Activated CD4-positive, alpha-beta memory T cell treated with anti-CD3 and anti-CD28 coated beads for 36 hours (primary cell): ENCODE data around the gene TNPO3. TPM values are rescaled to one million over a fixed set of nuclear protein-coding genes. Genes with fewer than 3 reads are reported as not detected.

ENCODE experiments used
- CTCF ChIA-PET: fragments of 350-600 bp; sonication (Branson Sonifier 250); formaldehyde crosslinking; loops from one replicate; lab custom pipeline; 2021; ENCODE audit warnings: antibody characterized with exemption, inconsistent platforms; lab: Charles Lee
- POLR2A ChIA-PET: fragments of 350-600 bp; sonication (Branson Sonifier 250); formaldehyde crosslinking; loops from one replicate; lab custom pipeline; 2021; ENCODE audit warnings: antibody characterized with exemption; lab: Charles Lee
- DNase-seq: peaks from one replicate; pipeline ENCODE4 v3.0.0-alpha.2; 2020
- H3K27ac Mint-ChIP-seq: one replicate; pipeline ENCODE4 v1.8.0; 2021; ENCODE audit warnings: mixed read lengths
- H3K27me3 Mint-ChIP-seq: one replicate; pipeline ENCODE4 v1.8.0; 2021; ENCODE audit warnings: mixed read lengths
- H3K36me3 Mint-ChIP-seq: one replicate; pipeline ENCODE4 v1.8.0; 2021; ENCODE audit warnings: mixed read lengths
- H3K4me1 Mint-ChIP-seq: one replicate; pipeline ENCODE4 v1.8.0; 2021; ENCODE audit warnings: low read depth, mixed read lengths
- H3K4me3 Mint-ChIP-seq: one replicate; pipeline ENCODE4 v1.8.0; 2021; ENCODE audit warnings: mild to moderate bottlenecking, mixed read lengths
- H3K9me3 Mint-ChIP-seq: one replicate; pipeline ENCODE4 v1.8.0; 2021; ENCODE audit warnings: mixed read lengths
- intact Hi-C: fragments of 100-400 bp; cut with micrococcal nuclease; formaldehyde crosslinking; loops from one replicate; pipeline ENCODE4 v1.15.1; 2023
- total RNA-seq, 2 experiments: library from RNA; stranded (reverse); gene quantifications; one replicate each; pipeline ENCODE4 v1.2.3, GENCODE V29; 2021

TNPO3 gene
- total RNA-seq, 2 experiments from 2014 or later, result 53.4 to 54.5 TPM

DNA sequence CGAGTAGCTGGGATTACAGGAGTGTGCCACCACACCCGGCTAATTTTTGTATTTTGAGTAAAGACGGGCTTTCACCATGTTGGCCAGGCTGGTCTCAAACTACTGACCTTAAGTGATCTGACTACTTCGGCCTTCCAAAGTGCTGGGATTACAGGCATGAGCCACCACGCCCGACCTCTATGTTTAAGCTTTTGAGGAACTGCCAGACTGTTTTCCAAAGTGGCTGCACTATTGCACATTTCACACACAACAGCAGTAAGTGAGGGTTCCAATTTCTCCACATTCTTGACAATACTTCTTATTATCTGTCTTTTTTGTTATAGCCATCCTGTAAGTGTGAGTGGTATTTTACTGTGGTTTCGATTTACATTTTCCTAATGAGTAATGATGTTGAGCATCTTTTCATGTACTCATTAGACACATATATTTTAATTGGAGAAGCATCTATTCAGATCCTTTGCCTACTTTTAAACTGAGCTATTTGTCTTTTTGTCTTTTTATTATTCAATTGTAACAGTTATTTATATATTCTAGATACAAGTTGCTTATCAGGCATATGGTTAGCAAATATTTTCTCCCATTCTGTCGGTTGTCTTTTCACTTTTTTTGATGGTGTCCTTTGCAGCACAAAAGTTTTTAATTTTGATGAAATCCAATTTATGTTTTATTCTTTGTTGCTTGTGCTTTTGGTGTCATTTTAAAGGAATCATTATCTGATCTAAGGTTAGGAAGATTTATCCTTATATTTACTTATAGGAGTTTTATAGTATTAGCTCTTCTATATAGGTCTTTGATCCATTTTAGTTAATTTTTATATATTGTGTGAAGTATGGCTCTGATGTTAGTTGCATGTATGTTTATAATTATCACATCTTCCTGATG, 130.0 kb downstream of the TNPO3 start:
- Mint-ChIP-seq H3K27ac (no peak overlapping the region), H3K27me3 (peaks cover 2% of the 10 kb centered on the region), H3K9me3 (no peaks in the 10 kb centered on the region), H3K4me3 (no peak overlapping the region), H3K36me3 (no peaks in the 10 kb centered on the region), H3K4me1 (no peaks in the 10 kb centered on the region)
- ChIA-PET POLR2A (no interaction called here), CTCF (interaction anchor here (1.0 kb wide), 1 partner anchor 22 kb away, joined by 3 read pairs; no protein-coding TSS in a partner anchor)
- intact Hi-C loops, result no loop called here
- DNase-seq, result no peak

DNA sequence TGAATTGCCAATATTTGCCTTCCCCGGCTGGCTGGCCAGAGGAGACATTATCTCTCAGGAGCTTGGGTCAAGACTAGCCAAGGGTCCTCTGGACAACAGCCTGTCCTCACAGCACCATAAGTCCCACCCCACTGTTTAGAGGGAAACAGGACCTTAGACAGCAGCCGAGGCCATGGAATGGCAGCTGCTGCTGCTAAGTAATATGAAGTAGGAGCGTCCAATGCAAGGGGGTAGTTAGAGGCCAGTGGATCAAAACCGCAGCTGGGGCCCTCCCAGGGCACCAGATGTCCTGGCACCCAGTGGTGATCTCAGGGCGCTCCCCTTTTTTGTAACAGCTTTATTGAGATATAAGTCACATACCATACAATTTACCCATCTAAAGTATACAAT, 131.5 kb downstream of the TNPO3 start:
- ChIA-PET CTCF (interaction anchor here (1.8 kb wide), 1 partner anchor 40 kb away, joined by 6 read pairs; no protein-coding TSS in a partner anchor), POLR2A (no interaction called here)
- H3K27ac Mint-ChIP-seq, result no peak overlapping the region
- no peaks in the 10 kb centered on the region for H3K36me3 Mint-ChIP-seq
- peaks cover 2% of the 10 kb centered on the region for H3K27me3 Mint-ChIP-seq
- H3K9me3 Mint-ChIP-seq, result no peaks in the 10 kb centered on the region
- intact Hi-C loops, result no loop called here
- no peak for DNase-seq
- no peak overlapping the region for H3K4me3 Mint-ChIP-seq
- no peaks in the 10 kb centered on the region for H3K4me1 Mint-ChIP-seq

DNA sequence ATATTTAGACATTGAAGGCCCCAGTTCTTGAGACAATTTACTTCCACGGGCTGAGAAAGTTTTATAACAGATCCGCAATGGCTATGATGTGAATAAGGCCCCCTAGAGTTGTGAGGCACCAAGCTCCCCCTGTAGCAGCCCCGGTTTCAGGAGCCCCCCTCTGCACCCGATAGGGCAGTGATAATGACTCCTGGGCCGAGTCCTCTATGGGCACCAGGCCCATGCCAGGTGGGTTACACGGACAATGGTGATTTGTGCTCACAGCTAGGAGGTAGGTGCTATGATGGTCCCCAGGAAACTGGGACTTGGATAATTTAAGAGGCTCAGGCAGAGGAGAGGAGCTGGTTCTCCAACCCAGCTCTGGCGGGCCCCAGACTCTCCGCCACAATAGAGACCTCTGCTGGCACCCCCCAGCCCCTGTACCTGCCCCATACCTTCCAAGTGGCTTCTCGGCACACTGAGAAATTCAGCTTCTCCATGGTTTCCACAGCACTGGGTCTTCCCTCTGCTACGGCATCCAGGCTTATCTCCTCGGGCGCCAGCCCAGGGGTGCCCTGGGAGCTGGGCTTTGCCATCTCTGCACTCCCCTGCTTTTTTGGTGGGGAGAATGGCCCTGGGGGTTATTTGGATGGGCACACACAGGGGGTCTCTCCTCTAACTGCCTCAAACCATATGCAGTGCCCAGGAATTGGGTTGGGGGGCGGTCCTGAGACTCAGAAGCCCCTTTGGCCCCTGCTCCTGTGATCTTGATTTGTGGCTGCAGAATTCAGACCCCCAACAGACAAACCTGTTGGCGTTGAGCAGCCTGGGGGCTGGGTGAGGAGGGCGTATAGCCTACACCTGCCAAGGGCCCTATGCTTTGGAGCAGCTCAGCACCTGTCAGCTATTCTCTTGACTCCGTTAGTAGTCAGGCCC, 132.2 kb downstream of the TNPO3 start:
- peak; percentile 2 for DNase-seq
- Mint-ChIP-seq H3K4me3 (no peak overlapping the region), H3K9me3 (no peaks in the 10 kb centered on the region), H3K36me3 (no peaks in the 10 kb centered on the region), H3K27ac (no peak overlapping the region), H3K4me1 (no peaks in the 10 kb centered on the region), H3K27me3 (peaks cover 4% of the 10 kb centered on the region)
- ChIA-PET POLR2A (interaction anchor here (1.4 kb wide), 1 partner anchor 11 kb away, joined by 4 read pairs; no protein-coding TSS in a partner anchor), CTCF (interaction anchor here (1.8 kb wide), 1 partner anchor 39 kb away, joined by 6 read pairs; no protein-coding TSS in a partner anchor)
- intact Hi-C loops, result no loop called here

DNA sequence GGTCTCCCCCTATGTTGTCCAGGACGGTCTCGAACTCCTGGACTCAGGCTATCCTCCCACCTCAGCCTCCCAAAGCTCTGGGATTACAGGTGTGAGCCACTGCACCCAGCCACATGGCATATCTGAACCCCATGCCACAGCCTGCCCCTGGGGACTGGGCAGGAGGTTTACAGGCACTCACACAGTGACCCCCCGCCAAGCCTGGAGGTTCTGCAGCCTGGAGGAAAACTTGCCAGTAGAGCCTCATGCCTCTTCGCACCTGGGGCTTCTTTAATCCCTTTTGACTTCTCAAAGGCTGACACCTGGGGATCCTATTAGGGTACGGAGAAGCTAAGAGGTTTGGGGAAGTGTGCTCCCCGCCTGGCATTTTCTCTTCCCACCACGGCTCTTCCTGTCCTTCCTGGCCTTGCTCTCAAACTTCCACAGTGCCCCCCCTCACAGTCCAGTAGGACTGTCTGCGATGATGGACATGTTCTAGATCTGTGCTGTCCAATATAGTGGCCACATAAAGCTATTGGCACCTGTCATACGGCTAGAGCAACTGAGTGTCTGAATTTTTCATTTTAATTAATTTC, 133.0 kb downstream of the TNPO3 start:
- Mint-ChIP-seq H3K27me3 (peaks cover 7% of the 10 kb centered on the region), H3K9me3 (no peaks in the 10 kb centered on the region), H3K4me1 (no peaks in the 10 kb centered on the region), H3K36me3 (no peaks in the 10 kb centered on the region), H3K27ac (no peak overlapping the region), H3K4me3 (no peak overlapping the region)
- ChIA-PET POLR2A (interaction anchor here (1.4 kb wide), 1 partner anchor 11 kb away, joined by 4 read pairs; no protein-coding TSS in a partner anchor), CTCF (interaction anchor here (1.8 to 3.0 kb wide), 2 partner anchors 38 to 170 kb away, joined by 6 to 8 read pairs; no protein-coding TSS in a partner anchor)
- DNase-seq, result peak; percentile 1
- intact Hi-C loops, result no loop called here

DNA sequence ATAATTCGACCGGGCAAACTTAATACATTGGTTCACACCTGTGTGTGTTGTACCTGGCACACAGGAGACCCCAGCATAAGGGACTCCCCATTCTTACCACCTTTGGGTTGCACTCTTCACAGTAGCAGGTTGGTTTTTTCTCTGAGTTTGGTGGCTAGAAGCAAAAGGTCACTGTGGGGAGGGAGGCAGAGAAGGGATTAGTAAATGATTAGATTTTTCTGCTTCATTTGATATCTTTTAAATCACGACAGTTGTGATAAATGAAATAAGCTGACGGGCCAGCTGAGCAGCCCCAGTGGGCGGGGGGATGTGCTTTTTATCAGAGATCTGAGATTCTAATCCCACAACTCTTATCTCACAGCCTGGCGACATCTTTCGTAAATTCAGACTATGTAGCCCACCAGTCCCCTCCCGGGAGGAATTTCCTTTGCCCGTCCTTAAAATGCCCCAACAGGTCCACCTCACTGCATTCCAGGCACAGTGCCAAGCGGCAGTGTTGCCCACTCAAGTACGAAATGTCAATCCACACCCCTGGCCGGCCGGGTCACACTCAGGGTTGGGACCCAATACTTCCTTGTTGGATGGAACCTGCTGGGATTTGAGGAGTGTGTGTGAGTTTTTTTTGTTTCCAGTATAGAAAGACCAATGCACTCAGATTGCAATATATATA, 133.9 kb downstream of the TNPO3 start:
- CTCF ChIA-PET, result interaction anchor here (3.0 kb wide), 1 partner anchor 171 kb away, joined by 8 read pairs; no protein-coding TSS in a partner anchor
- no peak overlapping the region for H3K4me3 Mint-ChIP-seq
- H3K9me3 Mint-ChIP-seq, result no peaks in the 10 kb centered on the region
- H3K27me3 Mint-ChIP-seq, result peaks cover 11% of the 10 kb centered on the region
- intact Hi-C loops, result no loop called here
- POLR2A ChIA-PET, result no interaction called here
- H3K36me3 Mint-ChIP-seq, result no peaks in the 10 kb centered on the region
- H3K4me1 Mint-ChIP-seq, result no peaks in the 10 kb centered on the region
- peak; percentile 5 for DNase-seq
- no peak overlapping the region for H3K27ac Mint-ChIP-seq

DNA sequence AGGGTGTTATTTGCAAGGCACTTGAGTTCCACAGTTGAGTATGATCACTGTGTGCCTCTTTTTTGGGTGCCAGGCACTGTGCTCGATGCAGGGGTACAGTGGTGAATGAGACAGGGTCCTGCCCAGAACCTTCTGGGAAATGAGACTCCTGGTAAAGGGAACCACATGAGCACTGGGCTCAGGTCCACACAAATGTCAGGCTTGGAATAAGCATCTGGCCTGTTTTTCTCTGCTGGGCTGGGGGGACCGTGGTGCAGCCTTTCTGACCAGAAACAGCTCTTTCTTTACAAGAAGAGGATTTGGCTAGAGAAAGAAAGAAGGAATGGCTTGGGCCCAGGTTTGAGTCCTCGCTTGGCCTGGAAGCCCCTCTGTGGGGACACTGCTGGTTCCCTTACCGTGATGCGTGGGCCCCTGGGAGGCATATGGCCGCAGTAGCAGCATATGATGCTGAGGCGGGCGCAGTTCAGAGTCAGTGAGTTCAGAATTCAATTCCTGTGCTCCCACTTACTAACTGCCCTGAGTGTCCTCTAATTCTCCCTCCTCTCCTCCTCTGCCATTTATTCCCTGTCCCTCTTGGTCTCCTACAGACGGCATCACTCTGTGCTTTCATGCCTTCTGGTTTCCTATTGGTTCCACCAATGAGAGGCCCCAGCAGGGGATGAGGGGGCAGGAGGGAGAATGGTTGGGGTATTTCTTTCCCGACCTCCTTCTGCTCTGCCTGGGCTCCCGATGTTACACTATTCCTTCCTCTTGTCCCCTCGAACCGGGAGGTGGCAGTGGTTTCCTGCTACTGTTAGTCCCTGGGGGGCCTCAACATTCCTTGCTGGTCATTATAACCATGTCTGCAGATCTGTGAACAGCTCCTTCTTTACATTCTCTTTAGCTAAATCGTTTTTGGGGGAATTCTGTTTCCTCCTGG, 134.8 kb downstream of the TNPO3 start:
- ChIA-PET POLR2A (no interaction called here), CTCF (interaction anchor here (3.0 kb wide), 1 partner anchor 172 kb away, joined by 8 read pairs; no protein-coding TSS in a partner anchor)
- Mint-ChIP-seq H3K4me3 (no peak overlapping the region), H3K36me3 (no peaks in the 10 kb centered on the region), H3K9me3 (no peaks in the 10 kb centered on the region), H3K27me3 (peaks cover 16% of the 10 kb centered on the region), H3K4me1 (peaks cover 4% of the 10 kb centered on the region), H3K27ac (no peak overlapping the region)
- intact Hi-C loops, result loop anchor here (10.0 kb wide), 1 partner anchor 45 kb away; no protein-coding TSS in a partner anchor
- peak; percentile 8 for DNase-seq

DNA sequence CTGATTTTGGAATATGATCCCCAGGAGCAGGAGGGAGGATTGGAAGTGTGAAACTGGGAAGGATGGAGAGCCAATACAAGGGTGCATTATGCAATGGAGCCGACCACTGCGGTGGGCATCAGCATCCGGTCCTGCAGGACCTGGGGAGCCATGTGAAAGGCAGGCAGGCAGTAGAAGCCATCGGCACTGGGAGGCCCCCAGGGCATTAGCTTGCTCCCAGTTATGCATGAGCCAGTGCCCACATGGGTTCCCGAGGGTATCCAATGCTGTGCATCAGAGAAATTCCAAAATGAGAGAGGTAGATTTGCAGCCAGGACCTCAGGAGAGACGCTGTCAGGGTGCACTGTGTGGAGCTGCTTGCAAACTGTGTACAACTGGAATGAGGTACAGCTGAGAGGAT, 135.7 kb downstream of the TNPO3 start:
- H3K4me3 Mint-ChIP-seq, result no peak overlapping the region
- no peaks in the 10 kb centered on the region for H3K9me3 Mint-ChIP-seq
- no peak for DNase-seq
- ChIA-PET POLR2A (no interaction called here), CTCF (interaction anchor here (3.0 kb wide), 1 partner anchor 173 kb away, joined by 8 read pairs; no protein-coding TSS in a partner anchor)
- intact Hi-C loops, result loop anchor here (10.0 kb wide), 1 partner anchor 46 kb away; no protein-coding TSS in a partner anchor
- H3K36me3 Mint-ChIP-seq, result no peaks in the 10 kb centered on the region
- H3K4me1 Mint-ChIP-seq, result peaks cover 7% of the 10 kb centered on the region
- no peak overlapping the region for H3K27ac Mint-ChIP-seq
- peaks cover 20% of the 10 kb centered on the region for H3K27me3 Mint-ChIP-seq

DNA sequence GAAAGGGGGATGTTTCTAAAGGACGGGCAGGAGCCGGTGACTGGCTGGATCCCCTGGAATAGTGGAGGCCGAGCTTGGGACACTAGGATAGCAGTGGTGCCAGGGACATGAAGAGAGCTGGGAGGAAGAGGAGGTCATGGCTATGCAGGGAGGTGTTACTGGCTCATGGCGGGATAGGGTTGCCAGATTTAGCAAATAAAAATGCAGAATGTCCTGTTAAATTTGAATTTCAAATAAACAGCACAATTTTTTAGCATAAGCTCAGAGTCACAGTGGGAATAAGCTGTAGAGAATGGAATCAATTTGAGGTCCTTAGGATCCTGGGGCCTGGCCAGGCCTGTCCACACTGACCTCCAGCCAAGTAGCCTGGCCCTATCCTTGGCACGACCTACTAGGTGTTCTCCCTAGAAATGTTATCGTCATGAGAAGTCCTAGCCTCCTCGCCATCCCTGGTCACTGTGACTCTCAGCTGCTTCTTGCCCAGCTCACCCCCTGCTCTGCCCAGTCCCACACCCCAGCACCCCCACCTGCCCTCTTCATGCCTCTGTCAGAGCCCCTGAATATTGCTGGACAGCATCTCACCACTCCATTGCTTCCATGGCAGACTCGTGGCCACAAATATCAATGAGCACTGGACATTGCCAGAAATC, 136.8 kb downstream of the TNPO3 start:
- Mint-ChIP-seq H3K27me3 (peaks cover 22% of the 10 kb centered on the region), H3K36me3 (no peaks in the 10 kb centered on the region), H3K4me3 (no peak overlapping the region), H3K27ac (no peak overlapping the region), H3K4me1 (peaks cover 8% of the 10 kb centered on the region), H3K9me3 (no peaks in the 10 kb centered on the region)
- CTCF ChIA-PET, result interaction anchor here (0.6 to 0.7 kb wide), 3 partner anchors 35 to 173 kb away, joined by 3 read pairs; no protein-coding TSS in a partner anchor
- intact Hi-C loops, result loop anchor here (10.0 kb wide), 1 partner anchor 47 kb away; no protein-coding TSS in a partner anchor
- DNase-seq, result no peak
- POLR2A ChIA-PET, result no interaction called here

DNA sequence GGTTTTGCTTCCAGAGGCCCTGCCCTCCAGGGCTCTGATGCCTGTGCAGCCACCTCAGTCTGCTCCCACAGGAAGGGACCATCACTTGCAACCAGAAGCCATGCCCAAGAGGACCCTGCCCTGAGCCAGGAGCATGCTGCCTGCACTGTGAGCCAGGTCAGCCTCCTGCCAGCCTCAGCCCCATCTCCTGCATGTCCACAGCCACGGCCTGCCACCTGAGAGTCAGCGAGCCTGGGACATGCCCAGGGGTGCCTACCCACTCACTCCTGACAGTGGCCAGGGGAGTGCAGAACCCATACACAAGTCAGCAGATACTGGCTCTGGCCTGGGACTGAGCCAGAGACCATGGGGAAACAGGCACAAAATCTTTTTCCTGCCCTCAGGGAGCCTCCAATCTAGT, 137.8 kb downstream of the TNPO3 start:
- no peak overlapping the region for H3K27ac Mint-ChIP-seq
- peaks cover 24% of the 10 kb centered on the region for H3K27me3 Mint-ChIP-seq
- DNase-seq, result no peak
- peaks cover 8% of the 10 kb centered on the region for H3K4me1 Mint-ChIP-seq
- no peak overlapping the region for H3K4me3 Mint-ChIP-seq
- intact Hi-C loops, result loop anchor here (10.0 kb wide), 1 partner anchor 48 kb away; no protein-coding TSS in a partner anchor
- H3K36me3 Mint-ChIP-seq, result no peaks in the 10 kb centered on the region
- CTCF ChIA-PET, result no interaction called here
- POLR2A ChIA-PET, result no interaction called here
- no peaks in the 10 kb centered on the region for H3K9me3 Mint-ChIP-seq

DNA sequence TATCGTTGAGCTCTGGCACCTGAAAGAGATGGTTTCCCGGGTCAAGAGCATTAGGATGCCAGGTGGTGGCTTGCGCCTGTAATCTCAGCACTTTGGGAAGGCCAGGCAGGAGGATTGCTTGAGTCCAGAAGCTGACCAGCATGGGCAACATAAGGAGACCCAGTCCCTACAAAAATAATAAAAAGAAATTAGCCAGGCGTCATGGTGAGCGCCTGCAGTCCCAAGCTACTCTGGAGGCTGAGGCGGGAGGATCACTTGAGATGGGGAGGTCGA, 138.3 kb downstream of the TNPO3 start:
- ChIA-PET POLR2A (no interaction called here), CTCF (no interaction called here)
- H3K36me3 Mint-ChIP-seq, result no peaks in the 10 kb centered on the region
- no peak overlapping the region for H3K4me3 Mint-ChIP-seq
- H3K4me1 Mint-ChIP-seq, result peaks cover 8% of the 10 kb centered on the region
- DNase-seq, result no peak
- intact Hi-C loops, result loop anchor here (10.0 kb wide), 1 partner anchor 48 kb away; no protein-coding TSS in a partner anchor
- no peak overlapping the region for H3K27ac Mint-ChIP-seq
- no peaks in the 10 kb centered on the region for H3K9me3 Mint-ChIP-seq
- peaks cover 26% of the 10 kb centered on the region for H3K27me3 Mint-ChIP-seq
